ENCODE measurements around the gene DUOXA2.

DUOXA2 gene

GRCh38 chr15:45166834-45167630, 52.9 kb downstream of the DUOXA2 start:
- H3K27ac ChIP-seq (ENCODE audit: extremely low read depth, low read depth, low read length) = peak overlapping the region; percentile 95
- H3K9me3 ChIP-seq (ENCODE audit: control insufficient read depth, insufficient read depth, low read depth, low read length) = no peaks in the 10 kb centered on the region
- H3K4me1 ChIP-seq (ENCODE audit: control insufficient read depth, insufficient read depth, low read length) = 0 out of 2 replicates have a peak, but pooled peaks cover 2% of the 10 kb centered on the region
- H3K36me3 ChIP-seq (ENCODE audit: control insufficient read depth in 2 of 2, insufficient read depth in 1 of 2, low read length in 2 of 2) = no peaks in the 10 kb centered on the region
- ChIA-PET CTCF (interaction anchor here (0.8 to 1.8 kb wide), 8 partner anchors 10 to 290 kb away, joined by 3 to 9 read pairs (median 3); no protein-coding TSS in a partner anchor), POLR2A (interaction anchor here (2.5 kb wide), 1 partner anchor 20 kb away, joined by 13 read pairs; the partner anchor contains the start of gene SHF)
- peak overlapping the region; percentile 42 for H3K4me3 ChIP-seq (ENCODE audit: low read depth, low read length)
- TF ChIP-seq ZNF426 (tag by site-specific recombination; IDR thresholded peaks at IDR 0.05) (no peak), ZNF433 (tag by site-specific recombination; IDR thresholded peaks at IDR 0.05; ENCODE audit: low read depth) (no peak), GLIS2 (tag by site-specific recombination; IDR thresholded peaks at IDR 0.05) (peak; percentile 24; the same call in 1 of the 2 replicates), ZNF266 (tag by site-specific recombination; IDR thresholded peaks at IDR 0.05; ENCODE audit: low read depth) (no peak), ZNF670 (tag by site-specific recombination; IDR thresholded peaks at IDR 0.05; ENCODE audit: low read depth) (no peak), ZNF354C (tag by site-specific recombination; IDR thresholded peaks at IDR 0.05; ENCODE audit: borderline replicate concordance, low read depth) (no peak), GLIS1 (tag by site-specific recombination; IDR thresholded peaks at IDR 0.05) (peak; percentile 50; the same call in 1 of the 2 replicates), ZBTB8A (tag by site-specific recombination; IDR thresholded peaks at IDR 0.05) (peak; percentile 55; the same call in 1 of the 2 replicates), ZBTB6 (tag by site-specific recombination; IDR thresholded peaks at IDR 0.05) (no peak), WT1 (tag by site-specific recombination; IDR thresholded peaks at IDR 0.05) (no peak), ZNF341 (tag by site-specific recombination; IDR thresholded peaks at IDR 0.05; ENCODE audit: low read depth) (peak; percentile 46; the same call in 1 of the 2 replicates), ZNF23 (tag by site-specific recombination; IDR thresholded peaks at IDR 0.05; ENCODE audit: borderline replicate concordance) (no peak), CTCF (tag by site-specific recombination; IDR thresholded peaks at IDR 0.05) (peak; percentile 66), ZSCAN4 (tag by site-specific recombination; IDR thresholded peaks at IDR 0.05) (no peak), ZIC2 (tag by site-specific recombination; IDR thresholded peaks at IDR 0.05) (peak; percentile 24; the same call in 1 of the 2 replicates), PRDM2 (tag by site-specific recombination; IDR thresholded peaks at IDR 0.05; ENCODE audit: borderline replicate concordance) (no peak), ZNF398 (tag by site-specific recombination; IDR thresholded peaks at IDR 0.05) (peak; percentile 47; the same call in 1 of the 2 replicates), ZNF362 (tag by site-specific recombination; IDR thresholded peaks at IDR 0.05) (no peak), ZNF48 (tag by site-specific recombination; IDR thresholded peaks at IDR 0.05) (no peak), KLF9 (tag by site-specific recombination; IDR thresholded peaks at IDR 0.05; ENCODE audit: low read depth) (peak; percentile 36; the same call in 1 of the 2 replicates), ZSCAN30 (tag by site-specific recombination; IDR thresholded peaks at IDR 0.05) (0 out of 2 replicates have a peak, but pooled peaks have one; percentile 22)

All from HEK293 (cell line).